ENCODE measurements around the gene COL5A2. TPM values are rescaled to one million over a fixed set of nuclear protein-coding genes. Genes with fewer than 3 reads are reported as not detected.

Gene COL5A2
- total and polyA plus RNA-seq, 9 of the 15 experiments (the other 6 are each of a cell fraction or from before 2014, with no cell fraction given): 0.01 to 0.54 (median 0.19) TPM

DNA sequence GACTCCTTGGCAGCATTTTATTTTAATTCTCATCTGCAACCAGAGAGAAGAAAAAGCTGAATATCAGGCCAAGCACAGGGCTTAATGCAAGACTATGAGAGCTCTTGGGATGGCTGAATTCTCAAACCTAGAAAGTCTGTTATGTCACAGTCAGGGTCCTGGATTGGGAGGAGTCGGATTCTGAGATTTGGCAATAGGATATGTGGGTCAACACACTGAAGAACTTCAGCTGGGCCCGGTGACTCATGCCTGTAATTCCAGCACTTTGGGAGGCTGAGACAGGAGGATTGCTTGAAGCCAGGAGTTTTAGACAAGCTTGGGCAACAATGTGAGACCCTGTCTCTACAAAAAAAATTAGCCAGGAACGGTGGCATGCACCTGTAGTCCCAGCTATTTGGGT is 103.0 kb downstream of the COL5A2 start:
- H2AFZ ChIP-seq (ENCODE audit: low read depth, low read length): no peak overlapping the region
- H3K27me3 ChIP-seq (ENCODE audit: control insufficient read depth in 2 of 2, insufficient read depth in 2 of 2, low read length in 2 of 2): no peaks in the 10 kb centered on the region
- FAIRE-seq (no peak), DNase-seq (ENCODE audit: extremely low read depth in 1 of 4, low spot score in 3 of 4) (no peak), ATAC-seq (no peak)
- WGBS (ENCODE audit: insufficient coverage, low coverage, missing lambda C conversion rate): 7% methylated on average over 3 of the region's 3 CpGs
- H3K4me1 ChIP-seq (replicated peaks in 1 of 2; ENCODE audit: control insufficient read depth in 2 of 2, insufficient read depth in 2 of 2, low read length in 2 of 2): no peaks in the 10 kb centered on the region
- CTCF ChIA-PET (ENCODE audit: low intra/inter-chr PET ratio): no interaction called here
- H3K4me2 ChIP-seq (ENCODE audit: insufficient read depth, low read length): no peak overlapping the region
- intact Hi-C loops (cut with micrococcal nuclease): no loop called here
- no TSS peak for BruUV-seq (replicated peaks)
- no peaks in the 10 kb centered on the region for H3K9me3 ChIP-seq (replicated peaks; ENCODE audit: control insufficient read depth, insufficient read depth, low read depth, low read length)
- in situ Hi-C loops (cut with MboI): no loop called here
- H3K9me1 ChIP-seq (ENCODE audit: control insufficient read depth, insufficient read depth, low read length): no peaks in the 10 kb centered on the region
- no peak overlapping the region for H3K4me3 ChIP-seq
- H4K20me1 ChIP-seq (replicated peaks; ENCODE audit: control insufficient read depth, insufficient read depth, low read length): no peaks in the 10 kb centered on the region
- POLR2A ChIA-PET: no interaction called here
- H3K9ac ChIP-seq (ENCODE audit: insufficient read depth in 1 of 2, low read depth in 2 of 2, low read length in 2 of 2): no peak overlapping the region
- H3K79me2 ChIP-seq (ENCODE audit: control insufficient read depth, insufficient read depth, low read length): no peaks in the 10 kb centered on the region
- no peak overlapping the region for H3K27ac ChIP-seq (ENCODE audit: extremely low read depth, low read depth, low read length)
- no peaks in the 10 kb centered on the region for H3K36me3 ChIP-seq (ENCODE audit: control insufficient read depth, insufficient read depth, low read length)
- TF ChIP-seq MCM3 (IDR thresholded peaks at IDR 0.05): no peak
- TF ChIP-seq SAP30 (IDR thresholded peaks at IDR 0.05; ENCODE audit: borderline replicate concordance, insufficient read depth, low read depth, low read length, poor library complexity, severe bottlenecking): no peak
- TF ChIP-seq HEY1 (CRISPR knock-in tag; IDR thresholded peaks at IDR 0.05; ENCODE audit: borderline replicate concordance): no peak
- TF ChIP-seq ZNF644 (tag; IDR thresholded peaks at IDR 0.05; ENCODE audit: low read depth): no peak
- TF ChIP-seq RBM39 (optimal IDR thresholded peaks at IDR 0.05; ENCODE audit: low read depth, low read length): no peak
- TF ChIP-seq, protein P1, sequence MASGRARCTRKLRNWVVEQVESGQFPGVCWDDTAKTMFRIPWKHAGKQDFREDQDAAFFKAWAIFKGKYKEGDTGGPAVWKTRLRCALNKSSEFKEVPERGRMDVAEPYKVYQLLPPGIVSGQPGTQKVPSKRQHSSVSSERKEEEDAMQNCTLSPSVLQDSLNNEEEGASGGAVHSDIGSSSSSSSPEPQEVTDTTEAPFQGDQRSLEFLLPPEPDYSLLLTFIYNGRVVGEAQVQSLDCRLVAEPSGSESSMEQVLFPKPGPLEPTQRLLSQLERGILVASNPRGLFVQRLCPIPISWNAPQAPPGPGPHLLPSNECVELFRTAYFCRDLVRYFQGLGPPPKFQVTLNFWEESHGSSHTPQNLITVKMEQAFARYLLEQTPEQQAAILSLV (tag; IDR thresholded peaks at IDR 0.05): no peak
- TF ChIP-seq GABPB2 (CRISPR knock-in tag; conservative IDR thresholded peaks at IDR 0.05): no peak
- TF ChIP-seq, protein P2, sequence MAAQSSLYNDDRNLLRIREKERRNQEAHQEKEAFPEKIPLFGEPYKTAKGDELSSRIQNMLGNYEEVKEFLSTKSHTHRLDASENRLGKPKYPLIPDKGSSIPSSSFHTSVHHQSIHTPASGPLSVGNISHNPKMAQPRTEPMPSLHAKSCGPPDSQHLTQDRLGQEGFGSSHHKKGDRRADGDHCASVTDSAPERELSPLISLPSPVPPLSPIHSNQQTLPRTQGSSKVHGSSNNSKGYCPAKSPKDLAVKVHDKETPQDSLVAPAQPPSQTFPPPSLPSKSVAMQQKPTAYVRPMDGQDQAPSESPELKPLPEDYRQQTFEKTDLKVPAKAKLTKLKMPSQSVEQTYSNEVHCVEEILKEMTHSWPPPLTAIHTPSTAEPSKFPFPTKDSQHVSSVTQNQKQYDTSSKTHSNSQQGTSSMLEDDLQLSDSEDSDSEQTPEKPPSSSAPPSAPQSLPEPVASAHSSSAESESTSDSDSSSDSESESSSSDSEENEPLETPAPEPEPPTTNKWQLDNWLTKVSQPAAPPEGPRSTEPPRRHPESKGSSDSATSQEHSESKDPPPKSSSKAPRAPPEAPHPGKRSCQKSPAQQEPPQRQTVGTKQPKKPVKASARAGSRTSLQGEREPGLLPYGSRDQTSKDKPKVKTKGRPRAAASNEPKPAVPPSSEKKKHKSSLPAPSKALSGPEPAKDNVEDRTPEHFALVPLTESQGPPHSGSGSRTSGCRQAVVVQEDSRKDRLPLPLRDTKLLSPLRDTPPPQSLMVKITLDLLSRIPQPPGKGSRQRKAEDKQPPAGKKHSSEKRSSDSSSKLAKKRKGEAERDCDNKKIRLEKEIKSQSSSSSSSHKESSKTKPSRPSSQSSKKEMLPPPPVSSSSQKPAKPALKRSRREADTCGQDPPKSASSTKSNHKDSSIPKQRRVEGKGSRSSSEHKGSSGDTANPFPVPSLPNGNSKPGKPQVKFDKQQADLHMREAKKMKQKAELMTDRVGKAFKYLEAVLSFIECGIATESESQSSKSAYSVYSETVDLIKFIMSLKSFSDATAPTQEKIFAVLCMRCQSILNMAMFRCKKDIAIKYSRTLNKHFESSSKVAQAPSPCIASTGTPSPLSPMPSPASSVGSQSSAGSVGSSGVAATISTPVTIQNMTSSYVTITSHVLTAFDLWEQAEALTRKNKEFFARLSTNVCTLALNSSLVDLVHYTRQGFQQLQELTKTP (IDR thresholded peaks at IDR 0.05; ENCODE audit: low read depth in 1 of 2, partially characterized antibody in 2 of 2): no peak
- TF ChIP-seq ZNF695 (CRISPR knock-in tag; IDR thresholded peaks at IDR 0.05): no peak
- TF ChIP-seq, protein P3, sequence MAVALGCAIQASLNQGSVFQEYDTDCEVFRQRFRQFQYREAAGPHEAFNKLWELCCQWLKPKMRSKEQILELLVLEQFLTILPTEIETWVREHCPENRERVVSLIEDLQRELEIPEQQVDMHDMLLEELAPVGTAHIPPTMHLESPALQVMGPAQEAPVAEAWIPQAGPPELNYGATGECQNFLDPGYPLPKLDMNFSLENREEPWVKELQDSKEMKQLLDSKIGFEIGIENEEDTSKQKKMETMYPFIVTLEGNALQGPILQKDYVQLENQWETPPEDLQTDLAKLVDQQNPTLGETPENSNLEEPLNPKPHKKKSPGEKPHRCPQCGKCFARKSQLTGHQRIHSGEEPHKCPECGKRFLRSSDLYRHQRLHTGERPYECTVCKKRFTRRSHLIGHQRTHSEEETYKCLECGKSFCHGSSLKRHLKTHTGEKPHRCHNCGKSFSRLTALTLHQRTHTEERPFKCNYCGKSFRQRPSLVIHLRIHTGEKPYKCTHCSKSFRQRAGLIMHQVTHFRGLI (CRISPR knock-in tag; IDR thresholded peaks at IDR 0.05): no peak
- TF ChIP-seq SMARCE1 (IDR thresholded peaks at IDR 0.05): no peak
- TF ChIP-seq, protein P4, sequence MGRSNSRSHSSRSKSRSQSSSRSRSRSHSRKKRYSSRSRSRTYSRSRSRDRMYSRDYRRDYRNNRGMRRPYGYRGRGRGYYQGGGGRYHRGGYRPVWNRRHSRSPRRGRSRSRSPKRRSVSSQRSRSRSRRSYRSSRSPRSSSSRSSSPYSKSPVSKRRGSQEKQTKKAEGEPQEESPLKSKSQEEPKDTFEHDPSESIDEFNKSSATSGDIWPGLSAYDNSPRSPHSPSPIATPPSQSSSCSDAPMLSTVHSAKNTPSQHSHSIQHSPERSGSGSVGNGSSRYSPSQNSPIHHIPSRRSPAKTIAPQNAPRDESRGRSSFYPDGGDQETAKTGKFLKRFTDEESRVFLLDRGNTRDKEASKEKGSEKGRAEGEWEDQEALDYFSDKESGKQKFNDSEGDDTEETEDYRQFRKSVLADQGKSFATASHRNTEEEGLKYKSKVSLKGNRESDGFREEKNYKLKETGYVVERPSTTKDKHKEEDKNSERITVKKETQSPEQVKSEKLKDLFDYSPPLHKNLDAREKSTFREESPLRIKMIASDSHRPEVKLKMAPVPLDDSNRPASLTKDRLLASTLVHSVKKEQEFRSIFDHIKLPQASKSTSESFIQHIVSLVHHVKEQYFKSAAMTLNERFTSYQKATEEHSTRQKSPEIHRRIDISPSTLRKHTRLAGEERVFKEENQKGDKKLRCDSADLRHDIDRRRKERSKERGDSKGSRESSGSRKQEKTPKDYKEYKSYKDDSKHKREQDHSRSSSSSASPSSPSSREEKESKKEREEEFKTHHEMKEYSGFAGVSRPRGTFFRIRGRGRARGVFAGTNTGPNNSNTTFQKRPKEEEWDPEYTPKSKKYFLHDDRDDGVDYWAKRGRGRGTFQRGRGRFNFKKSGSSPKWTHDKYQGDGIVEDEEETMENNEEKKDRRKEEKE (IDR thresholded peaks at IDR 0.05; ENCODE audit: borderline replicate concordance in 1 of 2, control insufficient read depth in 1 of 2, low read depth in 2 of 2, low read length in 1 of 2): no peak
